ENCODE results near the gene CCDC137. TPM values are rescaled to one million over a fixed set of nuclear protein-coding genes. Genes with fewer than 3 reads are reported as not detected.
"Not testable (repeated sequence)": the region's sequence is repeated elsewhere in the genome, so short reads cannot be mapped to it uniquely, and the experiment has no call there.

CCDC137 gene
- polyA plus RNA-seq, 1 donor from 2014 or later = 12.2 TPM

GRCh38 chr17:81673561-81674258 lies 7.2 kb downstream of the CCDC137 start:
- H3K4me3 ChIP-seq (ENCODE audit: low read length) = no peak overlapping the region
- no peaks in the 10 kb centered on the region for H4K20me1 ChIP-seq (ENCODE audit: insufficient read depth)
- H3K27ac ChIP-seq (ENCODE audit: low read length) = no peak overlapping the region
- H3K9me2 ChIP-seq (ENCODE audit: insufficient read depth, low read length) = no peaks in the 10 kb centered on the region
- H2AFZ ChIP-seq (ENCODE audit: low read depth, low read length) = no peak overlapping the region
- H3F3A ChIP-seq (ENCODE audit: insufficient read depth, low read length, poor library complexity, severe bottlenecking) = no peaks in the 10 kb centered on the region
- no peaks in the 10 kb centered on the region for H3K79me2 ChIP-seq (replicated peaks; ENCODE audit: insufficient read depth, low read length)
- H3K27me3 ChIP-seq (ENCODE audit: insufficient read depth, low read depth, low read length) = no peaks in the 10 kb centered on the region
- no peak for TF ChIP-seq POLR2AphosphoS5 (IDR thresholded peaks at IDR 0.05)
- TF ChIP-seq REST (IDR thresholded peaks at IDR 0.05; ENCODE audit: borderline replicate concordance) = no peak
- TF ChIP-seq EZH2 (IDR thresholded peaks at IDR 0.05; ENCODE audit: borderline replicate concordance, insufficient read depth, low read length, poor library complexity, severe bottlenecking) = no peak
- TF ChIP-seq RAD21 (conservative IDR thresholded peaks at IDR 0.05) = no peak
- TF ChIP-seq SMC3 (conservative IDR thresholded peaks at IDR 0.05; ENCODE audit: poor library complexity) = no peak
- TF ChIP-seq CTCF (IDR thresholded peaks at IDR 0.05; ENCODE audit: poor library complexity, severe bottlenecking) = no peak
- no peak for TF ChIP-seq TAF1 (IDR thresholded peaks at IDR 0.05; ENCODE audit: low read depth)
- TF ChIP-seq MXI1 (conservative IDR thresholded peaks at IDR 0.05; ENCODE audit: poor library complexity, severe bottlenecking) = no peak
- no peak for TF ChIP-seq EP300 (conservative IDR thresholded peaks at IDR 0.05; ENCODE audit: poor library complexity, severe bottlenecking)
- H3K4me2 ChIP-seq (ENCODE audit: low read length) = no peak overlapping the region
- H3K9ac ChIP-seq (ENCODE audit: low read length) = no peak overlapping the region
- no peaks in the 10 kb centered on the region for H3K9me3 ChIP-seq (ENCODE audit: low read length)
- no peaks in the 10 kb centered on the region for H3K36me3 ChIP-seq (ENCODE audit: insufficient read depth, low read length)

GRCh38 chr17:81675515-81676221 lies 9.1 kb downstream of the CCDC137 start:
- not testable (repeated sequence) for H3K9ac ChIP-seq (ENCODE audit: low read length); H3K79me2 ChIP-seq (replicated peaks; ENCODE audit: insufficient read depth, low read length); H3K9me3 ChIP-seq (ENCODE audit: low read length); H3F3A ChIP-seq (ENCODE audit: insufficient read depth, low read length, poor library complexity, severe bottlenecking); H3K27ac ChIP-seq (ENCODE audit: low read length); H3K9me2 ChIP-seq (ENCODE audit: insufficient read depth, low read length); H3K4me2 ChIP-seq (ENCODE audit: low read length); H2AFZ ChIP-seq (ENCODE audit: low read depth, low read length); H4K20me1 ChIP-seq (ENCODE audit: insufficient read depth); H3K36me3 ChIP-seq (ENCODE audit: insufficient read depth, low read length); H3K4me3 ChIP-seq (ENCODE audit: low read length); H3K27me3 ChIP-seq (ENCODE audit: insufficient read depth, low read depth, low read length)
- TF ChIP-seq CTCF (IDR thresholded peaks at IDR 0.05; ENCODE audit: poor library complexity, severe bottlenecking) (peak; percentile 61), SMC3 (conservative IDR thresholded peaks at IDR 0.05; ENCODE audit: poor library complexity) (peak; percentile 51)
